ENCODE data around the gene KCTD1. TPM values are rescaled to one million over a fixed set of nuclear protein-coding genes. Genes with fewer than 3 reads are reported as not detected.

Gene KCTD1
- total and polyA plus RNA-seq, 11 donors = 4.8 to 21.8 (median 8.9) TPM

- no peaks in the 10 kb centered on the region for H3K9me3 ChIP-seq
- H3K4me3 ChIP-seq = no peak overlapping the region
- 78 to 88% (median 86%) methylated on average over 12 of the region's 12 CpGs for WGBS, 4 donors
- no peaks in the 10 kb centered on the region for H3K27me3 ChIP-seq
- intact Hi-C loops (cut with DNase I) = no loop called here
- TF ChIP-seq POLR2A (IDR thresholded peaks at IDR 0.05) = no peak
- no peak for TF ChIP-seq CTCF (IDR thresholded peaks at IDR 0.05)
- no peak overlapping the region for H3K27ac ChIP-seq
- ATAC-seq (no peak), DNase-seq (no peak)
- peaks cover 0 to 4% (median 0%) of the 10 kb centered on the region in 12 donors for H3K4me1 ChIP-seq
- H3K36me3 ChIP-seq = no peaks in the 10 kb centered on the region
These were observed 22.0 kb downstream of the KCTD1 start for GRCh38 chr18:26526128-26526965.

- Histone ChIP-seq H3K4me1 (peaks cover 0 to 6% (median 0%) of the 10 kb centered on the region in 12 donors), H3K4me3 (no peak overlapping the region), H3K27ac (no peak overlapping the region), H3K9me3 (no peaks in the 10 kb centered on the region), H3K27me3 (no peaks in the 10 kb centered on the region), H3K36me3 (no peaks in the 10 kb centered on the region)
- no peak for ATAC-seq
- no peak for TF ChIP-seq CTCF (IDR thresholded peaks at IDR 0.05)
- TF ChIP-seq POLR2A (IDR thresholded peaks at IDR 0.05) = no peak
- intact Hi-C loops (cut with DNase I) = no loop called here
- DNase-seq = no peak
- 79 to 85% (median 84%) methylated on average over 4 of the region's 4 CpGs for WGBS, 4 donors
These were observed 23.6 kb downstream of the KCTD1 start for GRCh38 chr18:26524504-26525351.

- WGBS, 4 donors = 92 to 100% (median 98%) methylated on average over 2 of the region's 2 CpGs
- Histone ChIP-seq H3K27me3 (no peaks in the 10 kb centered on the region), H3K4me1 (peaks cover 0 to 6% (median 0%) of the 10 kb centered on the region in 12 donors), H3K27ac (no peak overlapping the region), H3K4me3 (no peak overlapping the region), H3K36me3 (no peaks in the 10 kb centered on the region), H3K9me3 (no peaks in the 10 kb centered on the region)
- intact Hi-C loops (cut with DNase I) = no loop called here
- ATAC-seq = no peak
- TF ChIP-seq CTCF (IDR thresholded peaks at IDR 0.05) (no peak), POLR2A (IDR thresholded peaks at IDR 0.05) (no peak)
- DNase-seq = no peak
These were observed 24.4 kb downstream of the KCTD1 start for GRCh38 chr18:26524002-26524401.

- H3K9me3 ChIP-seq = no peaks in the 10 kb centered on the region
- no peak for ATAC-seq
- no peak for DNase-seq
- 68 to 73% (median 71%) methylated on average over 4 of the region's 4 CpGs for WGBS, 4 donors
- no peak overlapping the region for H3K4me3 ChIP-seq
- TF ChIP-seq POLR2A (IDR thresholded peaks at IDR 0.05) (no peak), CTCF (IDR thresholded peaks at IDR 0.05) (no peak)
- no peaks in the 10 kb centered on the region for H3K27me3 ChIP-seq
- no peaks in the 10 kb centered on the region for H3K36me3 ChIP-seq
- peaks cover 0 to 13% (median 2%) of the 10 kb centered on the region in 12 donors for H3K4me1 ChIP-seq
- H3K27ac ChIP-seq = no peak overlapping the region
- intact Hi-C loops (cut with DNase I) = no loop called here
These were observed 26.7 kb downstream of the KCTD1 start for GRCh38 chr18:26521617-26522016.
